PC-9 (cell line): Measurements from ENCODE around the gene CTRB2. TPM values are rescaled to one million over a fixed set of nuclear protein-coding genes. Genes with fewer than 3 reads are reported as not detected.
"Not testable (repeated sequence)": the region's sequence is repeated elsewhere in the genome, so short reads cannot be mapped to it uniquely, and the experiment has no call there.

Experiments
- BruUV-seq: library from RNA; stranded (reverse); fragments of 400-500 nt; replicated peaks from 2 replicates; lab custom pipeline; 2021; lab: Mats Ljungman, UMichigan
- CTCF ChIA-PET: fragments of 300-600 bp; sonication (Branson Sonifier 250); formaldehyde crosslinking; loops from one replicate; lab custom pipeline; 2022; ENCODE audit warnings: antibody characterized with exemption; lab: Charles Lee
- POLR2A ChIA-PET: fragments of 300-600 bp; sonication (Branson Sonifier 250); formaldehyde crosslinking; loops from one replicate; lab custom pipeline; 2022; ENCODE audit warnings: antibody characterized with exemption; ENCODE audit not compliant: unreplicated experiment; lab: Charles Lee
- DNase-seq, 2 experiments: peaks; one replicate each; pipeline versions ENCODE4 v3.0.0 to v3.0.0-alpha.2; 2015 to 2022; ENCODE audit warnings: mixed read lengths in 1 of 2
- H2AFZ ChIP-seq: fragments of 200-600 bp; sonication (generic); 2 replicates; pipeline ENCODE4 v1.8.1; 2017; ENCODE audit warnings: antibody characterized with exemption
- H3F3A ChIP-seq: fragments of 200-600 bp; sonication (generic); 2 replicates; pipeline ENCODE4 v1.8.1; 2017; ENCODE audit warnings: antibody characterized with exemption, mild to moderate bottlenecking, low read depth; ENCODE audit not compliant: insufficient read depth
- H3K27ac ChIP-seq: fragments of 200-600 bp; sonication (generic); 2 replicates; pipeline ENCODE4 v1.6.1; 2016; ENCODE audit warnings: mixed run types
- H3K27me3 ChIP-seq: fragments of 200-600 bp; sonication (generic); 2 replicates; pipeline ENCODE4 v1.6.1; 2016; ENCODE audit warnings: low read depth, mixed run types; ENCODE audit not compliant: insufficient read depth
- H3K36me3 ChIP-seq: fragments of 200-600 bp; sonication (generic); 2 replicates; pipeline ENCODE4 v1.6.1; 2016; ENCODE audit warnings: low read depth, mixed run types
- H3K4me1 ChIP-seq: fragments of 200-600 bp; sonication (generic); replicated peaks from 2 replicates; pipeline ENCODE4 v1.6.1; 2016; ENCODE audit warnings: mixed run types; ENCODE audit not compliant: insufficient read depth
- H3K4me2 ChIP-seq: fragments of 200-600 bp; sonication (generic); 2 replicates; pipeline ENCODE4 v1.6.1; 2017; ENCODE audit warnings: mixed run types
- H3K4me3 ChIP-seq: fragments of 200-600 bp; sonication (generic); 2 replicates; pipeline ENCODE4 v1.6.1; 2016; ENCODE audit warnings: mixed run types
- H3K79me2 ChIP-seq: fragments of 200-600 bp; sonication (generic); 2 replicates; pipeline ENCODE4 v1.6.1; 2017; ENCODE audit warnings: low read depth, mixed run types
- H3K9me2 ChIP-seq: fragments of 200-600 bp; sonication (generic); 2 replicates; pipeline ENCODE4 v1.8.1; 2017; ENCODE audit warnings: mild to moderate bottlenecking; ENCODE audit not compliant: insufficient read depth
- H3K9me3 ChIP-seq: fragments of 200-600 bp; sonication (generic); 2 replicates; pipeline ENCODE4 v1.8.1; 2016; ENCODE audit warnings: low read depth; ENCODE audit not compliant: insufficient read depth
- H4K20me1 ChIP-seq: fragments of 200-600 bp; sonication (generic); 2 replicates; pipeline ENCODE4 v1.8.1; 2017; ENCODE audit not compliant: insufficient read depth
- EZH2 ChIP-seq: fragments of 200-600 bp; sonication (generic); IDR thresholded peaks from 2 replicates; pipeline ENCODE4 v1.8.0; 2017; ENCODE audit warnings: antibody characterized with exemption, low read depth
- intact Hi-C: fragments of 100-400 bp; cut with micrococcal nuclease; formaldehyde crosslinking; loops from one replicate; pipeline ENCODE4 v1.10.0; 2022; ENCODE audit not compliant: unreplicated experiment
- total RNA-seq: library from RNA; stranded (reverse); gene quantifications from 2 replicates; pipeline ENCODE4 v1.2.3, GENCODE V29; 2021
- TF ChIP-seq, protein P1 (sequence below): fragments of 200-600 bp; sonication (generic); conservative IDR thresholded peaks from 2 replicates; pipeline ENCODE4 v1.6.1; 2017; ENCODE audit warnings: mixed run types, antibody characterized with exemption, mild to moderate bottlenecking, moderate library complexity

The CTRB2 gene
- total RNA-seq, 1 experiment from 2014 or later, result not detected

GRCh38 chr16:75204905-75205304 is 2.1 kb downstream of the CTRB2 start:
- H3K36me3 ChIP-seq, H3K4me3 ChIP-seq, H3F3A ChIP-seq, H3K4me2 ChIP-seq, H3K79me2 ChIP-seq, H2AFZ ChIP-seq, H4K20me1 ChIP-seq, DNase-seq, CTCF ChIA-PET, POLR2A ChIA-PET, H3K9me2 ChIP-seq, intact Hi-C loops, H3K9me3 ChIP-seq, H3K27me3 ChIP-seq, H3K27ac ChIP-seq, BruUV-seq, H3K4me1 ChIP-seq: not testable (repeated sequence)

DNA sequence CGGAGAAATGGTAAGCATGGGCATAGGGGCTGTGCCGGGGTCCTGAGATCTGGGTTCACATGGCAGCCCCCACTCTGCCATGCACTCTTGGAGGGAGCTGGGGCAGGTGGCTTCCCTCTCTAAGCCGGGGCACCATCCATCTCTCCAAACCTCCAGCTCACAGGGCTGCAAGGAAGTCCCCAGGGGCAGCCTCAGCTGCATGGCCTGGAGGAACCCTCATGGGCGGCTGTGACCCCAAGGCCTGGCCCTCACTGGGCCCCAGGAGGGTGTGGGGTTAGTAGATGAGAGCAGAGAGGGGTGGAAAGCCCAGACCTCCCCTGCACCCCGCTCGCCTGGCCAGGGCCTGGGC is 2.6 kb downstream of the CTRB2 start:
- intact Hi-C loops, result no loop called here
- ChIA-PET POLR2A (no interaction called here), CTCF (no interaction called here)

GRCh38 chr16:75203667-75204409 is 3.1 kb downstream of the CTRB2 start:
- POLR2A ChIA-PET, result no interaction called here
- no peak overlapping the region for H3K4me3 ChIP-seq
- no peak overlapping the region for H2AFZ ChIP-seq
- H3K4me2 ChIP-seq, result no peak overlapping the region
- TF ChIP-seq, protein P1, sequence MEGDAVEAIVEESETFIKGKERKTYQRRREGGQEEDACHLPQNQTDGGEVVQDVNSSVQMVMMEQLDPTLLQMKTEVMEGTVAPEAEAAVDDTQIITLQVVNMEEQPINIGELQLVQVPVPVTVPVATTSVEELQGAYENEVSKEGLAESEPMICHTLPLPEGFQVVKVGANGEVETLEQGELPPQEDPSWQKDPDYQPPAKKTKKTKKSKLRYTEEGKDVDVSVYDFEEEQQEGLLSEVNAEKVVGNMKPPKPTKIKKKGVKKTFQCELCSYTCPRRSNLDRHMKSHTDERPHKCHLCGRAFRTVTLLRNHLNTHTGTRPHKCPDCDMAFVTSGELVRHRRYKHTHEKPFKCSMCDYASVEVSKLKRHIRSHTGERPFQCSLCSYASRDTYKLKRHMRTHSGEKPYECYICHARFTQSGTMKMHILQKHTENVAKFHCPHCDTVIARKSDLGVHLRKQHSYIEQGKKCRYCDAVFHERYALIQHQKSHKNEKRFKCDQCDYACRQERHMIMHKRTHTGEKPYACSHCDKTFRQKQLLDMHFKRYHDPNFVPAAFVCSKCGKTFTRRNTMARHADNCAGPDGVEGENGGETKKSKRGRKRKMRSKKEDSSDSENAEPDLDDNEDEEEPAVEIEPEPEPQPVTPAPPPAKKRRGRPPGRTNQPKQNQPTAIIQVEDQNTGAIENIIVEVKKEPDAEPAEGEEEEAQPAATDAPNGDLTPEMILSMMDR, result no peak
- TF ChIP-seq EZH2, result no peak
- CTCF ChIA-PET, result interaction anchor here (0.6 kb wide), 1 partner anchor 30 kb away, joined by 7 read pairs; no protein-coding TSS in a partner anchor
- H3K27ac ChIP-seq, result no peak overlapping the region
- H4K20me1 ChIP-seq, result no peaks in the 10 kb centered on the region
- H3K79me2 ChIP-seq, result no peaks in the 10 kb centered on the region
- H3K36me3 ChIP-seq, result no peaks in the 10 kb centered on the region
- BruUV-seq, result no TSS peak
- no peaks in the 10 kb centered on the region for H3K27me3 ChIP-seq
- intact Hi-C loops, result loop anchor here (2.0 kb wide), 1 partner anchor 15 kb away; the partner anchor contains the start of gene CTRB1
- H3K9me3 ChIP-seq, result no peaks in the 10 kb centered on the region
- H3K4me1 ChIP-seq, result no peaks in the 10 kb centered on the region
- DNase-seq, result no peak
- no peaks in the 10 kb centered on the region for H3F3A ChIP-seq
- H3K9me2 ChIP-seq, result no peaks in the 10 kb centered on the region

More for the DNA sequence above, 2.6 kb downstream of the CTRB2 start:
- BruUV-seq, result no TSS peak
- Histone ChIP-seq H2AFZ (no peak overlapping the region), H3K79me2 (no peaks in the 10 kb centered on the region), H3K36me3 (no peaks in the 10 kb centered on the region), H3K27me3 (no peaks in the 10 kb centered on the region), H3K9me2 (no peaks in the 10 kb centered on the region), H3K27ac (no peak overlapping the region), H4K20me1 (no peaks in the 10 kb centered on the region), H3K4me3 (no peak overlapping the region), H3K9me3 (no peaks in the 10 kb centered on the region), H3K4me1 (no peaks in the 10 kb centered on the region), H3F3A (no peaks in the 10 kb centered on the region), H3K4me2 (no peak overlapping the region)
- TF ChIP-seq, protein P1, result no peak
- TF ChIP-seq EZH2, result no peak
- no peak for DNase-seq
